SK-N-MC (cell line): ENCODE measurements around the gene LRRC15.

Experiments
- DNase-seq: peaks from one replicate; pipeline ENCODE4 v3.0.0-alpha.2; 2011; ENCODE audit warnings: low read depth, low spot score
- H3K27ac ChIP-seq: fragments of 200-600 bp; sonication (generic); 2 replicates; pipeline ENCODE4 v1.5.1; 2016; ENCODE audit warnings: mixed run types
- H3K36me3 ChIP-seq: fragments of 200-600 bp; sonication (generic); 2 replicates; pipeline ENCODE4 v1.6.1; 2017; ENCODE audit warnings: antibody characterized with exemption, low read length, mixed read lengths; ENCODE audit not compliant: insufficient read depth
- H3K4me3 ChIP-seq: fragments of 200-600 bp; sonication (generic); 2 replicates; pipeline ENCODE4 v1.5.1; 2016
- H3K9ac ChIP-seq: fragments of 200-600 bp; sonication (generic); 2 replicates; pipeline ENCODE4 v1.8.0; 2017; ENCODE audit warnings: mixed run types, mixed read lengths; ENCODE audit not compliant: insufficient read length
- H3K9me3 ChIP-seq: fragments of 200-600 bp; sonication (generic); 2 replicates; pipeline ENCODE4 v1.6.1; 2017; ENCODE audit warnings: low read depth, mild to moderate bottlenecking, antibody characterized with exemption, low read length, moderate library complexity, mixed read lengths
- EZH2 ChIP-seq: fragments of 200-600 bp; sonication (generic); IDR thresholded peaks from one replicate; pipeline ENCODE4 v1.6.1; 2017; ENCODE audit warnings: antibody characterized with exemption
- FOXP2 ChIP-seq: optimal IDR thresholded peaks from 2 replicates; pipeline ENCODE3; 2011; ENCODE audit warnings: mild to moderate bottlenecking, moderate library complexity; ENCODE audit not compliant: insufficient read depth; ENCODE audit errors: extremely low read length, control extremely low read depth
- POLR2AphosphoS5 ChIP-seq: IDR thresholded peaks from 2 replicates; pipeline ENCODE4 v1.6.1; 2012; ENCODE audit warnings: mild to moderate bottlenecking, low read depth, low read length, borderline replicate concordance

Gene LRRC15

DNA sequence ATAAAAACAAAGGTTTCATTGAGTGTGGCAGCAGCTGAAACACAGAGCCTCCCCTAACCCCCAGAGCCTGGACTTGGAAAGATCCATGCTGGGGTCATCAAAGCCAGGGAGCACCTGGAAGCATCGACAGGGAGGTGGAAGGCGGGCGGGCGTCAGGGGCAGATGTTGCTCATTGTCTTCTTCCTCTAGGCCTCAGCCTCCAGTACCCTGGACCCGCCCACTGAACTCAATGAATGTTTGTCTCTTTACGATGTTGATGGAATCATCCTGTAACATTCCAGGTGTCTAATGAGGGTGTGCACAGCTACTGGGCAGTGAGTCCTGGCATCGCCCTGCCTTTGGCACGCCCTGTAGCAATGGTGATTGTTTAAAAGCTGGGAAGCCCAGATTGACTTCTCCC is 19.7 kb upstream of the LRRC15 start:
- no peak for TF ChIP-seq POLR2AphosphoS5
- TF ChIP-seq FOXP2, result no peak
- no peak for TF ChIP-seq EZH2

DNA sequence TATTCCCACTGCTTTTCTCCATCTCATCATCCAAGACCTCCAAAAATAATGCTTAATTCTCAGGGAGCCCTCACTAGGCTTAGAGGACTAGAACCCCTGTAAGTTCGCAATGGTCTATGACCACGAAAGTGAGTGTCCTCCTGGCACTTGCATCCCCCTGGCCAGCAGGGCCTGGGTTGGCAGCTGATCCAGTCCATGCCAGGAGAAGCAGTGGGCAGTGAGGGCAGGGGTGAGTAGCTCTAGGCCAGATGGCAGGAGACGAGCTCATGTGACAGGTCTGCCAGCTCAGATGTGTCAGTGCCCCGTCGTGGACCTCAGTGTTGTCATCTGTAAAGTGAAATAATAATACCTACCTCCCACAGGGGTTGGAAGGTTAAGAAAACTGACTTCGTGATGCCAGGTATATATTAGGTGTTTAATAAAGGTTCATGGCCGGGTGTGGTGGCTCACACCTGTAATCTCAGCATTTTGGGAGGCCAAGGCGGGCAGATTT is 18.4 kb upstream of the LRRC15 start:
- Histone ChIP-seq H3K9me3 (no peaks in the 10 kb centered on the region), H3K4me3 (no peak overlapping the region), H3K27ac (no peak overlapping the region), H3K9ac (no peak overlapping the region), H3K36me3 (no peaks in the 10 kb centered on the region; the same call in 1 of the 2 replicates)
- no peak for TF ChIP-seq POLR2AphosphoS5
- TF ChIP-seq FOXP2, result no peak
- TF ChIP-seq EZH2, result no peak
- DNase-seq, result no peak

More for the DNA sequence above, 19.7 kb upstream of the LRRC15 start:
- H3K9ac ChIP-seq, result no peak overlapping the region
- no peak overlapping the region for H3K27ac ChIP-seq
- H3K9me3 ChIP-seq, result no peaks in the 10 kb centered on the region
- DNase-seq, result no peak
- no peaks in the 10 kb centered on the region; the same call in 1 of the 2 replicates for H3K36me3 ChIP-seq
- H3K4me3 ChIP-seq, result no peak overlapping the region

DNA sequence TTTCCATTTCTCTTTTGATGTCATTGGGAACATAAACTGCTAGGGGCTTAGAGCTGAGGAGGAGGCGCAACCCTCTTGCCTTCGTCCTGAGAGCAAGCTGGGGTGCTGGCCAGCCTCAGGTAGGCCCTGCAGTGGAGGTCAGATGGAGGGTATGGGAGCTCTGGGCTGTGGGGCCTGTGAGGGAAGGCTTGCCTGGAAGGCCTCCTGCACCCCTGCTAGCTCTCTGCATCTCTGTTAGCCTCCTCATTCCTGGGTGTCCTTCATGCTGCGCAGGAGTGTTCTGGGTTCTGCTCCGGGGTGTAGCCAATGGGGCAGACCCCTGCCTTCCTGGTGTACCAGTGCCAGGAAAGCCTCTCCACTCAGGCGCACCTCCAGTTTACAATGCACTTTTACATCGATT is 17.7 kb upstream of the LRRC15 start:
- Histone ChIP-seq H3K9ac (no peak overlapping the region), H3K9me3 (no peaks in the 10 kb centered on the region), H3K36me3 (no peaks in the 10 kb centered on the region; the same call in 1 of the 2 replicates), H3K4me3 (no peak overlapping the region), H3K27ac (no peak overlapping the region)
- TF ChIP-seq EZH2 (no peak), POLR2AphosphoS5 (no peak), FOXP2 (no peak)
- no peak for DNase-seq

DNA sequence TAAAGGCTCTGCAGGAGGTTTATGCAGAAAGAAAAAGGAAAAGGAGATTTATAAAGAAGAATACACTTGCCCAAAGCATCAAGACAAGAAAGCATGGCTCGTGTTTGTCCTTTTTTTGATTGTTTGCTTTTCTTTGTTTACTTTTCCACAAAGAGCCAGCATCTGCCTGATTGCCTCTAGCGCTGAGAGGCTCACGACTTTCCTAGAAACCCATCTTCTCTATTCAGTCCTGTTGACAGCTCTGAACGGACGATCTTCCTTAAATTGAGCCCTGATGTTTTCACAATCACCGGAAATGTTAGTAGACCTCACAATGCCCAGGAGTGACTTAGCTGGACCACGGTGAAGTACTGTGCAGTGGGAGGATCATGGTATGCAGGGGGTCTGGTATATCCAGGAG is 17.1 kb upstream of the LRRC15 start:
- Histone ChIP-seq H3K9ac (no peak overlapping the region), H3K4me3 (no peak overlapping the region), H3K27ac (no peak overlapping the region), H3K9me3 (no peaks in the 10 kb centered on the region), H3K36me3 (no peaks in the 10 kb centered on the region; the same call in 1 of the 2 replicates)
- no peak for DNase-seq
- TF ChIP-seq POLR2AphosphoS5, result no peak
- TF ChIP-seq FOXP2, result no peak
- no peak for TF ChIP-seq EZH2

DNA sequence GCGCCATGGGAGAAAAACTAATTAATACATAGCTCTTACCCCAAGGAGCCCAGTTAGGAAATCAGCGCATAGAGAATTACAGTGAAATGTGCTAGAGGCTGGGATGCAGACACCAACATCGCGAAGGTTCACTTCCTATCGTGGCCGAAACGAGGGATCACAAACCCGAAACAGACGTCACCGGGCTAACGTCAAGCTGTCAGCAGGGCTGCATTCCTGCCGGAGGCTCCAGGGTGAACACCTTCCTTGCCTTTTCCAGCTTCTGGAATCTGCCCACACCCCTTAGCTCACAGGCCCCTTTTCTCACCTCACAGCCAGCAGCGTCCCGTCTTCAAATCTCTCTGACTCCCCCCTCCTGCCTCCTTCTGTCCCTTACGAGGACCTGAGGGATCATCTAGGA is 16.5 kb upstream of the LRRC15 start:
- no peak for TF ChIP-seq EZH2
- H3K9me3 ChIP-seq, result no peaks in the 10 kb centered on the region
- no peak for DNase-seq
- no peak overlapping the region for H3K27ac ChIP-seq
- no peak overlapping the region for H3K4me3 ChIP-seq
- no peak overlapping the region for H3K9ac ChIP-seq
- no peaks in the 10 kb centered on the region; the same call in 1 of the 2 replicates for H3K36me3 ChIP-seq

DNA sequence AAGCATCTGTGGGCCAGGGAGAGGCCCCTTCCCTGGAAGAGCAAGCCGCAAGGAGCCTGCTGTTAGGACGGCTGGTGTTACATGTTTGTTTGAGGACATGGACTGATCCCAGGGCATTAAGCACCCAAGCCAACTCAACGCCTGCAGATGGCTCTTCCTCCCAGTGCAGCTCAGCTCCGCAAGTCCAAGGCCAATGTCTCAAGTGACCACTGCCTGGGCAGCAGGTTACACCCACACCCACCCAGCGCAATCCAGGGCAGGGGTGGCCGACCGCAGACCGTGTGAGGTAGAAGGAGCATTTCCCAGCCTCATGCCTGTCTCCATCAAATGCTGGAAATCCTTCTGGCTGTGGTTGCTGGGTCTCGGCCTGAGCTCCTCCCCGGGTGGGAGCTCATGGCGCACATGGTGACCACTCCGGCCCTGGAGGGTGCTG is 15.0 kb upstream of the LRRC15 start:
- TF ChIP-seq POLR2AphosphoS5 (no peak), FOXP2 (no peak), EZH2 (no peak)
- Histone ChIP-seq H3K9me3 (no peaks in the 10 kb centered on the region), H3K9ac (no peak overlapping the region), H3K4me3 (no peak overlapping the region), H3K27ac (no peak overlapping the region), H3K36me3 (no peaks in the 10 kb centered on the region)
- DNase-seq, result no peak

DNA sequence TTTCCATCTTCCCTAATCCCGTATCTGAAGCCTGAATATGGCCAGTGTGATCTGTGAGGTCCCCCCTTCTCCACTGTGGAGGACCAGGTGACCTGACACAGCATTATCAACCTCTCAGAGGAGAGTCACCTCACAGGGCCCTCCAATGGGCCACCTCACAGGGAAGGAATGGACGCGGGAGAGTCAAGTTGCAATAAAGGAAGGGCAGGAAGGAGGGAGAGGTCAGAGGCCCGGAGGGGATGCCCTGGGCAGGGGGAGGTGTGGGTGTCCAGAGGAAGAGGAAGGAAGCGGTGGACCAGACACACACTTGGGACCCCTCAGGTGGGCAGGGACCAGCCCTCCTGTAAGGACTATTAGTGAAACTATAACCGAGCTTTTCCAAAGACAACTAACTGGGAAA is 14.6 kb upstream of the LRRC15 start:
- DNase-seq, result no peak
- H3K4me3 ChIP-seq, result no peak overlapping the region

DNA sequence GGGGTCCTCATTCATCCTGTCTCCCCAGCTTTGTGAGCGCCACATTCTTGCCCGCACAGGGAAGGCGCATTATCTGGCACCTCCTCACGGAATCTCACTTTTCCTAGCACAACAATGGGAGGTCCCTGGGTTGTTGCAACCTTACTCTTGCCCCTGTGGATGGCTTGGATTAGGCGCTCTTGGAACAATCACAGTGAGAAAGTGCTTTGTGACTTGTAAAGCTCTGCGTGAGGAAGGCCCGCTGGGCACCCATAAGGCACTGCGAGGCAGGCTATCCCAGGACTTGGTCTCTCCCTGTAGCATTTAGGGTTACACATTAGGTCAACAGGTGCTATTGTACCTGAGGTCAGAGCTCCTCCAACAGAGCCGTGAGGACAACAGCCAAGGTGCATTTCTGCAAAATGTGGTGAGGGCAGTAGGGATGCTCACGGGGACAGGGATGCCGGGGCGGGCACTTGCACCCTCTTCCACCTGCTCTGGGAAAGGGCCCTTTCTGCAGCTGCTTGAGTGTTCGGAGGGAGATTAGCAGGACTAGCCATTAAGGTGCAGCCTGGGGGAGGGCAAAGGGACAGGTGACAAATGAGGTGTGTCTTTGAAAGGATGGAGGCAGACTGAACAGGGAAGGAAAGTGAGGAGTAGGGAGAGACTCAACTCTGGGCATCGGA is 13.9 kb upstream of the LRRC15 start:
- Histone ChIP-seq H3K9ac (no peak overlapping the region), H3K9me3 (no peaks in the 10 kb centered on the region), H3K27ac (no peak overlapping the region), H3K4me3 (no peak overlapping the region), H3K36me3 (no peaks in the 10 kb centered on the region)
- no peak for TF ChIP-seq FOXP2
- TF ChIP-seq POLR2AphosphoS5, result no peak
- no peak for TF ChIP-seq EZH2
- no peak for DNase-seq

More for the DNA sequence above, 14.6 kb upstream of the LRRC15 start:
- H3K27ac ChIP-seq, result no peak overlapping the region
- no peak for TF ChIP-seq FOXP2
- no peak for TF ChIP-seq POLR2AphosphoS5
- TF ChIP-seq EZH2, result no peak
- no peak overlapping the region for H3K9ac ChIP-seq
- H3K9me3 ChIP-seq, result no peaks in the 10 kb centered on the region
- H3K36me3 ChIP-seq, result no peaks in the 10 kb centered on the region

DNA sequence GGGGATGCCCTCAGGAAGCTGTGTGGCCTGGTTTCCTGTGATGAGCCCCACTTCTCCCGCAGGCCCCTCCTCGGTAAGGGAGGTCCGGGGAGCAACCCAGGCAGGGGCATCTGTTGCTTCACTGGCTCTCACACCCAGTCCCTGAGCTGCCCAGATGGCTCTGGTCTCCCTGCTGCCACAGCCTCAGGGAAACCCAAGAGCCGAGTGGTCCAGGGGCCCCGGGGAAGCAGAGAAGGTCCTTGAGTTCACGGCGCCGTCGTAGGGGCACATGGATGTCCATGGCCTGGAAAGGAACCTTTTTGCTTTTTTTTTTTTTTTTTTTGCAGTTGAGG is 13.3 kb upstream of the LRRC15 start:
- Histone ChIP-seq H3K27ac (no peak overlapping the region), H3K9me3 (no peaks in the 10 kb centered on the region), H3K36me3 (no peaks in the 10 kb centered on the region), H3K9ac (no peak overlapping the region), H3K4me3 (no peak overlapping the region)
- TF ChIP-seq FOXP2 (no peak), EZH2 (no peak), POLR2AphosphoS5 (no peak)
- DNase-seq, result no peak
